Endodermal cell (in vitro differentiated cells): ENCODE data around the gene OTUD1. TPM values are rescaled to one million over a fixed set of nuclear protein-coding genes. Genes with fewer than 3 reads are reported as not detected.

Experiments
- DNase-seq: peaks from one replicate; pipeline ENCODE4 v3.0.0-alpha.2; 2017
- H3K27ac ChIP-seq: 2 replicates; pipeline ENCODE4 v1.5.1; 2013; ENCODE audit warnings: mild to moderate bottlenecking, low read depth, low read length, moderate library complexity
- H3K27me3 ChIP-seq: 2 replicates; pipeline ENCODE4 v1.6.1; 2013; ENCODE audit warnings: mild to moderate bottlenecking, low read length, moderate library complexity; ENCODE audit not compliant: insufficient read depth, control insufficient read depth, poor library complexity, severe bottlenecking
- H3K36me3 ChIP-seq: 2 replicates; pipeline ENCODE4 v1.7.0; 2013; ENCODE audit warnings: mild to moderate bottlenecking, low read length, moderate library complexity; ENCODE audit not compliant: control insufficient read depth, insufficient read depth
- H3K4me1 ChIP-seq: one replicate; pipeline ENCODE4 v1.7.0; 2013; ENCODE audit warnings: low read length; ENCODE audit not compliant: control insufficient read depth, insufficient read depth
- H3K4me3 ChIP-seq: 2 replicates; pipeline ENCODE4 v1.5.1; 2013; ENCODE audit warnings: mild to moderate bottlenecking, low read length, moderate library complexity
- H3K9ac ChIP-seq: 2 replicates; pipeline ENCODE4 v1.6.1; 2013; ENCODE audit warnings: mild to moderate bottlenecking, low read length, moderate library complexity; ENCODE audit not compliant: poor library complexity, severe bottlenecking; ENCODE audit errors: extremely low read depth
- H3K9me3 ChIP-seq: 2 replicates; pipeline ENCODE4 v1.6.1; 2013; ENCODE audit warnings: mild to moderate bottlenecking, low read length, moderate library complexity; ENCODE audit not compliant: control insufficient read depth
- H3K27ac Mint-ChIP-seq: 2 replicates; pipeline ENCODE4 v1.8.0; 2020; ENCODE audit warnings: mixed read lengths
- H3K27me3 Mint-ChIP-seq: 2 replicates; pipeline ENCODE4 v1.8.0; 2021; ENCODE audit warnings: mild to moderate bottlenecking, mixed read lengths; ENCODE audit not compliant: insufficient read depth
- H3K36me3 Mint-ChIP-seq: 2 replicates; pipeline ENCODE4 v1.8.0; 2020; ENCODE audit warnings: low read depth, mixed read lengths
- H3K4me1 Mint-ChIP-seq: 2 replicates; pipeline ENCODE4 v1.8.0; 2020; ENCODE audit warnings: mixed read lengths
- H3K4me3 Mint-ChIP-seq: 2 replicates; pipeline ENCODE4 v1.8.0; 2020; ENCODE audit warnings: mild to moderate bottlenecking, moderate library complexity, mixed read lengths
- H3K9me3 Mint-ChIP-seq: 2 replicates; pipeline ENCODE4 v1.8.0; 2020; ENCODE audit warnings: mild to moderate bottlenecking, mixed read lengths
- WGBS, 2 experiments: methylation state at CpG; one replicate each; pipeline versions ENCODE4 v1.1.5 to v1.1.7; 2013; ENCODE audit warnings: missing lambda C conversion rate in 2 of 2, mixed read lengths in 1 of 2; ENCODE audit not compliant: insufficient coverage in 1 of 2, insufficient read length in 1 of 2; 5-methylcytosine and 5-hydroxymethylcytosine counted together
- total RNA-seq, 2 donors: library from RNA; stranded (reverse); fragmentation: NEBNext Ultra II Directional in 1 of 2; extraction: Animal tissue kit (Norgen Biotek cat#: 25700) in 1 of 2; gene quantifications; 2 replicates in 1 of 2; 3 replicates in 1 of 2; pipeline ENCODE4 v1.2.1, GENCODE V29; 2021
- TF ChIP-seq, protein P1 (sequence below): fragments of 200-600 bp; sonication (generic); conservative IDR thresholded peaks from 2 replicates; pipeline ENCODE4 v1.5.0; 2021; ENCODE audit warnings: antibody characterized with exemption, mild to moderate bottlenecking

The OTUD1 gene
- total RNA-seq, 2 donors from 2014 or later = 8.7 to 12.4 TPM

DNA sequence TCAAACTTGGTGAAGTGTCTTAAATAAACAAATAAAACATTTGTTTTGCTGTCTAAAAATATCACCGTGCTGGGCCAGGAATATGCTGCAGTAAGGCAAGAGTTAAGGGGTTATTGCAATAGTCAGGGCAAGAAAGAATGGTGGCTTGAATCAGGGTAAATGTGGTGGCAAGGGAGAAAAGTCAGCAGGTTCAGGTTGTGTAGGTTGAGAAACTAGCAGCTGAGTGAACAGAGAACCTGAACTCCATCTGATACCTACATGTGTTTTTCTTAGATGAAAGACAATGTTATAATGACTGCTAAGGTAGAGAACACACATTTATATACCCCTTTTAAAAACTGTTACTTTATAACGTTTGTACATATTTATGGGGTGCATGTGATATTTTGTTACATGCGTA is 28.7 kb downstream of the OTUD1 start:
- Mint-ChIP-seq H3K4me3 (no peak overlapping the region), H3K36me3 (no peaks in the 10 kb centered on the region), H3K9me3 (no peaks in the 10 kb centered on the region), H3K27ac (no peak overlapping the region), H3K4me1 (peaks cover 8% of the 10 kb centered on the region), H3K27me3 (no peaks in the 10 kb centered on the region)
- Histone ChIP-seq H3K36me3 (no peaks in the 10 kb centered on the region), H3K9me3 (no peaks in the 10 kb centered on the region), H3K4me3 (no peak overlapping the region), H3K27me3 (no peaks in the 10 kb centered on the region), H3K4me1 (no peaks in the 10 kb centered on the region), H3K27ac (no peak overlapping the region), H3K9ac (no peak overlapping the region)
- TF ChIP-seq, protein P1, sequence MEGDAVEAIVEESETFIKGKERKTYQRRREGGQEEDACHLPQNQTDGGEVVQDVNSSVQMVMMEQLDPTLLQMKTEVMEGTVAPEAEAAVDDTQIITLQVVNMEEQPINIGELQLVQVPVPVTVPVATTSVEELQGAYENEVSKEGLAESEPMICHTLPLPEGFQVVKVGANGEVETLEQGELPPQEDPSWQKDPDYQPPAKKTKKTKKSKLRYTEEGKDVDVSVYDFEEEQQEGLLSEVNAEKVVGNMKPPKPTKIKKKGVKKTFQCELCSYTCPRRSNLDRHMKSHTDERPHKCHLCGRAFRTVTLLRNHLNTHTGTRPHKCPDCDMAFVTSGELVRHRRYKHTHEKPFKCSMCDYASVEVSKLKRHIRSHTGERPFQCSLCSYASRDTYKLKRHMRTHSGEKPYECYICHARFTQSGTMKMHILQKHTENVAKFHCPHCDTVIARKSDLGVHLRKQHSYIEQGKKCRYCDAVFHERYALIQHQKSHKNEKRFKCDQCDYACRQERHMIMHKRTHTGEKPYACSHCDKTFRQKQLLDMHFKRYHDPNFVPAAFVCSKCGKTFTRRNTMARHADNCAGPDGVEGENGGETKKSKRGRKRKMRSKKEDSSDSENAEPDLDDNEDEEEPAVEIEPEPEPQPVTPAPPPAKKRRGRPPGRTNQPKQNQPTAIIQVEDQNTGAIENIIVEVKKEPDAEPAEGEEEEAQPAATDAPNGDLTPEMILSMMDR = no peak
- no peak for DNase-seq
- WGBS, 2 experiments = 94 to 100% methylated on average over 1 to 3 of the region's 3 CpGs

DNA sequence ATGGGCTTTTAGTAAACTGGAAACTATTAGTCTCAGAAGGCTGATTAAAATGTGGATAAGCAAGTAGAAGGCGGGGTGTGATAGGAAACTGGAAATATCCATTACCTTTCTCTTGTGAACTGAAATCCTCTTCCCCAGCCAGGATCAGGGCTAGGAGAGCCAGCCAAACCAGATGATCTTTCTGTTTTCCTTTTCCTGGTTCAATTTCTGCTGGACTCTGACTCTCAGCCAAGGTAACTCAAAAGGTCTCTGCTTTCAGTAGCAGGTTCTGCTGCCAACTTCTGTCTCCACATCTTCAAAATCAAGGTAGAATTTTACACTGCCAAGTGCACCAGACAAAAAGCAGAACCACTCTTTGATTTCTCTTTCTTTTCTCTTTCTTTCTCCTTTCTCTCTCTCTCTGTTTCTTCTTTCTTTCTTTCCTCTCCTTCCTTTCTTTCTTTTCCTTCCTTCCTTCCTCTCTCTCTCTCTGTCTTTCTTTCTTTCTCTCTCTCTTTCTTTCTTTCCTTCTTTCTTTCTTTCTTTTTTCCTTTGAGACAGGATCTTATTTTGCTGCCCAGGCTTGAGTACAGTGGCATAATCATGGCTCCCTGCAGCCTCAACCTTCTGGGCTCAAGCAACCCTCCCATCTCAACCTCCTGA is 30.8 kb downstream of the OTUD1 start:
- no peaks in the 10 kb centered on the region for H3K36me3 Mint-ChIP-seq
- Histone ChIP-seq H3K27me3 (no peaks in the 10 kb centered on the region), H3K4me3 (no peak overlapping the region), H3K4me1 (no peaks in the 10 kb centered on the region), H3K36me3 (no peaks in the 10 kb centered on the region), H3K9me3 (no peaks in the 10 kb centered on the region), H3K9ac (no peak overlapping the region), H3K27ac (no peak overlapping the region)
- H3K4me1 Mint-ChIP-seq = peaks cover 8% of the 10 kb centered on the region
- 100% methylated on average over 1 of the region's 1 CpG; no CpG with 5 or more reads in 1 of the 2 experiments for WGBS, 2 experiments
- H3K27ac Mint-ChIP-seq = no peak overlapping the region
- H3K9me3 Mint-ChIP-seq = no peaks in the 10 kb centered on the region
- H3K4me3 Mint-ChIP-seq = no peak overlapping the region
- TF ChIP-seq, protein P1 = no peak
- no peak for DNase-seq
- H3K27me3 Mint-ChIP-seq = no peaks in the 10 kb centered on the region

DNA sequence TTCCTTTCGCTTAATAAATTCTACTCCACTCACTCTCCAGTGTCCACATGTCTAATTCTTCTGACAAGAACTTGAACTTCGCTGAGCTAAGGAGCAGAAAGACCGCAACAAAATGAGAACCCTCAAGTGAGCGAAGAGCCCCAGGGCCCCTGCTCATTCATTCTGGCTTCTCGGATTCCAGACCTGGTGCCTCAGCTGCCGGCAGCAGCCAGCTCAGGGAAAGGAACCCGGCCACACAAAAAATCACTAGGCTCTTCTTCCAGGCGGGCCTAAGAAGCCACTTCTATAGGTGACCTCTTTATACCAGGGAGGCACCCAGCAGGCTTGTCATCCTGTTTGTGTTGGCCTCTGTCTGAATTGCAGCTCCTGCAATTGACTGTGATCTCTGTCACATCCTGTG is 33.3 kb downstream of the OTUD1 start:
- Mint-ChIP-seq H3K9me3 (no peaks in the 10 kb centered on the region), H3K27ac (no peak overlapping the region), H3K4me3 (no peak overlapping the region), H3K36me3 (no peaks in the 10 kb centered on the region), H3K4me1 (peaks cover 8% of the 10 kb centered on the region), H3K27me3 (no peaks in the 10 kb centered on the region)
- H3K36me3 ChIP-seq = no peaks in the 10 kb centered on the region
- H3K9ac ChIP-seq = no peak overlapping the region
- 72 to 84% methylated on average over 5 to 8 of the region's 8 CpGs for WGBS, 2 experiments
- no peaks in the 10 kb centered on the region for H3K9me3 ChIP-seq
- TF ChIP-seq, protein P1 = no peak
- no peaks in the 10 kb centered on the region for H3K4me1 ChIP-seq
- H3K27ac ChIP-seq = no peak overlapping the region
- DNase-seq = peak; percentile 64
- H3K27me3 ChIP-seq = no peaks in the 10 kb centered on the region
- no peak overlapping the region for H3K4me3 ChIP-seq
